Measurements from ENCODE around the gene PDZD2. TPM values are rescaled to one million over a fixed set of nuclear protein-coding genes. Genes with fewer than 3 reads are reported as not detected.

The PDZD2 gene
- total and polyA plus RNA-seq, 2 donors (not counting 3 experiments of a cell fraction or from before 2014, with no cell fraction given), result 0.66 to 6.9 TPM

DNA sequence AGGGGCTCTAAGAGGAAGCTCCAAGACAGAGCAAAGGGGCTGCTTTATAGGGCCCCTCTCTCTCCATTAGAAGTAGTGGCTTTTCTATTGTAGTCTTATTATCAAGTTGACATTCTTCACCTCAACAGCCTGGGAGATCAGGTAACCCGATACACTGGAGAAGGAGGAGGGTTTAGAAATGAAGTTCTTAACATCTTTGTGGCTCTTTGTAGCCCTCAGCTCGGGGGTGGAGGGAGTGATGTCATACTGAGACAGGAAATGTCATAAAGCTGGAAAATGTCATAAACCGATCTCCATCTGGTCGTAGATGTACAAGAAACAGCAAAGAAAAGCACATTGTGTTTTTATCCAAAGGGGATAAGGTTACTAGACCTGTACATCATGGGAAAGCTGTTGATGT, 17.9 kb downstream of the PDZD2 start:
- ChIA-PET POLR2A (no interaction called here), CTCF (no interaction called here)
- intact Hi-C loops (cut with micrococcal nuclease), result no loop called here
- H3K9me1 ChIP-seq (replicated peaks; ENCODE audit: control insufficient read depth, extremely low read depth, insufficient read depth, low read length), result no peaks in the 10 kb centered on the region
- H3K79me2 ChIP-seq (ENCODE audit: control insufficient read depth, insufficient read depth, low read length), result no peaks in the 10 kb centered on the region
- H3K9ac ChIP-seq (replicated peaks; ENCODE audit: extremely low read depth, insufficient read depth, low read length), result no peak overlapping the region
- no peak overlapping the region for H3K4me3 ChIP-seq (replicated peaks in 1 of 3; ENCODE audit: insufficient read depth in 1 of 3, low read depth in 1 of 3, low read length in 3 of 3)
- H3K27me3 ChIP-seq (ENCODE audit: control insufficient read depth in 2 of 2, insufficient read depth in 2 of 2, low read length in 2 of 2), result no peaks in the 10 kb centered on the region
- DNase-seq (ENCODE audit: low read depth, low spot score), result no peak
- no peak overlapping the region for H2AFZ ChIP-seq (ENCODE audit: low read depth, low read length)
- H3K36me3 ChIP-seq (ENCODE audit: control insufficient read depth in 2 of 2, extremely low read depth in 1 of 2, insufficient read depth in 2 of 2, low read length in 2 of 2), result no peaks in the 10 kb centered on the region
- dilution Hi-C loops (cut with MboI; ENCODE audit: extremely low pct_ligation_motif_present, low sequenced_read_pairs), result no loop called here
- no peak overlapping the region for H3K4me2 ChIP-seq (ENCODE audit: insufficient read depth, low read length)
- FAIRE-seq, result no peak
- no peak overlapping the region for H3K27ac ChIP-seq (ENCODE audit: insufficient read depth, low read depth, low read length)
- no peak for TF ChIP-seq EZH2 (IDR thresholded peaks at IDR 0.05; ENCODE audit: borderline replicate concordance, low read depth, low read length, severe bottlenecking)
- TF ChIP-seq, protein P1, sequence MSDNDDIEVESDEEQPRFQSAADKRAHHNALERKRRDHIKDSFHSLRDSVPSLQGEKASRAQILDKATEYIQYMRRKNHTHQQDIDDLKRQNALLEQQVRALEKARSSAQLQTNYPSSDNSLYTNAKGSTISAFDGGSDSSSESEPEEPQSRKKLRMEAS (IDR thresholded peaks at IDR 0.05; ENCODE audit: insufficient read depth, insufficient read length), result no peak
- TF ChIP-seq POLR2AphosphoS5 (IDR thresholded peaks at IDR 0.05; ENCODE audit: insufficient read depth, low read depth, low read length), result no peak
- no peak for TF ChIP-seq FOS (IDR thresholded peaks at IDR 0.05; ENCODE audit: borderline replicate concordance, insufficient read depth, low read length)
- TF ChIP-seq JUN (IDR thresholded peaks at IDR 0.05; ENCODE audit: borderline replicate concordance, insufficient read depth, insufficient read length, low read depth), result no peak
- TF ChIP-seq MYC (IDR thresholded peaks at IDR 0.05; ENCODE audit: low read depth, low read length), result no peak
- H3K9me3 ChIP-seq (replicated peaks; ENCODE audit: control insufficient read depth, insufficient read depth, low read length), result no peaks in the 10 kb centered on the region
- H4K20me1 ChIP-seq (replicated peaks; ENCODE audit: control insufficient read depth, extremely low read depth, insufficient read depth, low read length), result no peaks in the 10 kb centered on the region
- no TSS peak for BruUV-seq (replicated peaks)
- no peaks in the 10 kb centered on the region for H3K4me1 ChIP-seq (ENCODE audit: control insufficient read depth, extremely low read depth, insufficient read depth, low read length)

GRCh38 chr5:31657315-31657979, 18.5 kb downstream of the PDZD2 start:
- H3K9me1 ChIP-seq (replicated peaks; ENCODE audit: control insufficient read depth, extremely low read depth, insufficient read depth, low read length), result no peaks in the 10 kb centered on the region
- H3K4me3 ChIP-seq (replicated peaks in 1 of 3; ENCODE audit: insufficient read depth in 1 of 3, low read depth in 1 of 3, low read length in 3 of 3), result no peak overlapping the region
- no peaks in the 10 kb centered on the region for H4K20me1 ChIP-seq (replicated peaks; ENCODE audit: control insufficient read depth, extremely low read depth, insufficient read depth, low read length)
- H3K79me2 ChIP-seq (ENCODE audit: control insufficient read depth, insufficient read depth, low read length), result no peaks in the 10 kb centered on the region
- intact Hi-C loops (cut with micrococcal nuclease) (no loop called here), dilution Hi-C loops (cut with MboI; ENCODE audit: extremely low pct_ligation_motif_present, low sequenced_read_pairs) (no loop called here)
- CTCF ChIA-PET, result no interaction called here
- FAIRE-seq (no peak), DNase-seq (ENCODE audit: low read depth, low spot score) (no peak)
- POLR2A ChIA-PET, result no interaction called here
- H2AFZ ChIP-seq (ENCODE audit: low read depth, low read length), result no peak overlapping the region
- H3K36me3 ChIP-seq (ENCODE audit: control insufficient read depth in 2 of 2, extremely low read depth in 1 of 2, insufficient read depth in 2 of 2, low read length in 2 of 2), result no peaks in the 10 kb centered on the region
- no peak overlapping the region for H3K9ac ChIP-seq (replicated peaks; ENCODE audit: extremely low read depth, insufficient read depth, low read length)
- no peaks in the 10 kb centered on the region for H3K4me1 ChIP-seq (ENCODE audit: control insufficient read depth, extremely low read depth, insufficient read depth, low read length)
- H3K27ac ChIP-seq (ENCODE audit: insufficient read depth, low read depth, low read length), result no peak overlapping the region
- no peaks in the 10 kb centered on the region for H3K27me3 ChIP-seq (ENCODE audit: control insufficient read depth in 2 of 2, insufficient read depth in 2 of 2, low read length in 2 of 2)
- BruUV-seq (replicated peaks), result no TSS peak
- H3K9me3 ChIP-seq (replicated peaks; ENCODE audit: control insufficient read depth, insufficient read depth, low read length), result no peaks in the 10 kb centered on the region
- TF ChIP-seq, protein P2, sequence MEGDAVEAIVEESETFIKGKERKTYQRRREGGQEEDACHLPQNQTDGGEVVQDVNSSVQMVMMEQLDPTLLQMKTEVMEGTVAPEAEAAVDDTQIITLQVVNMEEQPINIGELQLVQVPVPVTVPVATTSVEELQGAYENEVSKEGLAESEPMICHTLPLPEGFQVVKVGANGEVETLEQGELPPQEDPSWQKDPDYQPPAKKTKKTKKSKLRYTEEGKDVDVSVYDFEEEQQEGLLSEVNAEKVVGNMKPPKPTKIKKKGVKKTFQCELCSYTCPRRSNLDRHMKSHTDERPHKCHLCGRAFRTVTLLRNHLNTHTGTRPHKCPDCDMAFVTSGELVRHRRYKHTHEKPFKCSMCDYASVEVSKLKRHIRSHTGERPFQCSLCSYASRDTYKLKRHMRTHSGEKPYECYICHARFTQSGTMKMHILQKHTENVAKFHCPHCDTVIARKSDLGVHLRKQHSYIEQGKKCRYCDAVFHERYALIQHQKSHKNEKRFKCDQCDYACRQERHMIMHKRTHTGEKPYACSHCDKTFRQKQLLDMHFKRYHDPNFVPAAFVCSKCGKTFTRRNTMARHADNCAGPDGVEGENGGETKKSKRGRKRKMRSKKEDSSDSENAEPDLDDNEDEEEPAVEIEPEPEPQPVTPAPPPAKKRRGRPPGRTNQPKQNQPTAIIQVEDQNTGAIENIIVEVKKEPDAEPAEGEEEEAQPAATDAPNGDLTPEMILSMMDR (IDR thresholded peaks at IDR 0.05; ENCODE audit: extremely low read depth in 1 of 2, insufficient read depth in 1 of 2, low read depth in 1 of 2, low read length in 2 of 2), result no peak
- TF ChIP-seq EZH2 (IDR thresholded peaks at IDR 0.05; ENCODE audit: borderline replicate concordance, low read depth, low read length, severe bottlenecking), result no peak
- TF ChIP-seq POLR2A (IDR thresholded peaks at IDR 0.05; ENCODE audit: low read depth, low read length), result no peak
- TF ChIP-seq MYC (IDR thresholded peaks at IDR 0.05; ENCODE audit: low read depth, low read length), result no peak
- H3K4me2 ChIP-seq (ENCODE audit: insufficient read depth, low read length), result no peak overlapping the region

Measured in endothelial cell of umbilical vein (primary cell).